Measurements from ENCODE around the gene TRIOBP.
"Not testable (repeated sequence)": the region's sequence is repeated elsewhere in the genome, so short reads cannot be mapped to it uniquely, and the experiment has no call there.

The TRIOBP gene

GRCh38 chr22:37696657-37697537 is at the start of gene TRIOBP:
Gene TRIOBP, plus strand, starts transcription at chr22:37697048. Its CDS starts 4,318 bp downstream, at chr22:37701366.
- DNase-seq: peak in 48 of 51 donors; percentile 15 to 88 (median 73)

- DNase-seq: no peak
Observed at GRCh38 chr22:37647317-37647716, 49.5 kb upstream of the TRIOBP start.

- no peak for DNase-seq
Observed at GRCh38 chr22:37647928-37648327, 48.9 kb upstream of the TRIOBP start.

- DNase-seq: no peak
Observed at GRCh38 chr22:37650463-37651136, 46.2 kb upstream of the TRIOBP start.

- no peak for DNase-seq
Observed at GRCh38 chr22:37654563-37655251, 42.1 kb upstream of the TRIOBP start.

GRCh38 chr22:37655252-37655563 is 41.6 kb upstream of the TRIOBP start:
- DNase-seq: no peak

- DNase-seq: not testable (repeated sequence)
Observed at GRCh38 chr22:37656583-37656982, 40.3 kb upstream of the TRIOBP start.

GRCh38 chr22:37657590-37658132 is 39.2 kb upstream of the TRIOBP start:
- DNase-seq: peak in 3 of 51 donors; percentile 10 to 54 (median 34)

- DNase-seq: peak; percentile 74 to 99 (median 97)
Observed at GRCh38 chr22:37658133-37659065, 38.4 kb upstream of the TRIOBP start, which contains the start of gene PDXP. Gene PDXP, plus strand, starts transcription at chr22:37658723. Its CDS starts 60 bp downstream, at chr22:37658783.

GRCh38 chr22:37659066-37659896 is 37.6 kb upstream of the TRIOBP start:
- peak in 7 of 51 donors; percentile 23 to 45 (median 35) for DNase-seq

- no peak for DNase-seq
Observed at GRCh38 chr22:37659897-37660708, 36.7 kb upstream of the TRIOBP start.

GRCh38 chr22:37660709-37661045 is 36.2 kb upstream of the TRIOBP start:
- DNase-seq: no peak

GRCh38 chr22:37661160-37661924 is 35.5 kb upstream of the TRIOBP start:
- peak in 21 of 51 donors; percentile 27 to 68 (median 49) for DNase-seq

GRCh38 chr22:37662039-37662438 is 34.8 kb upstream of the TRIOBP start:
- no peak for DNase-seq

GRCh38 chr22:37663521-37664140 is 33.2 kb upstream of the TRIOBP start:
- no peak for DNase-seq

GRCh38 chr22:37664249-37665101 is 32.4 kb upstream of the TRIOBP start:
- peak in 38 of 51 donors; percentile 14 to 88 (median 63) for DNase-seq

GRCh38 chr22:37665487-37665886 is 31.4 kb upstream of the TRIOBP start:
- DNase-seq: no peak
